Neural cell (in vitro differentiated cells): ENCODE data around the gene SPECC1. TPM values are rescaled to one million over a fixed set of nuclear protein-coding genes. Genes with fewer than 3 reads are reported as not detected.

Experiments used
- H2AFZ ChIP-seq: fragments of 200-600, 300-800 bp; sonication (generic), shearing (Covaris generic); 2 replicates; pipeline ENCODE4 v1.6.0; 2014; ENCODE audit warnings: low read depth, mild to moderate bottlenecking, antibody characterized with exemption, low read length, moderate library complexity
- H3F3A ChIP-seq: fragments of 200-600 bp; shearing (Covaris generic); 2 replicates; pipeline ENCODE4 v1.6.1; 2016; ENCODE audit warnings: mild to moderate bottlenecking, moderate library complexity, mixed read lengths, antibody characterized with exemption, low read length; ENCODE audit not compliant: insufficient read depth, poor library complexity, severe bottlenecking
- H3K27ac ChIP-seq: fragments of 200-600, 300-800 bp; sonication (generic), shearing (Covaris generic); 2 replicates; pipeline ENCODE4 v1.5.1; 2014; ENCODE audit warnings: mild to moderate bottlenecking, low read length, moderate library complexity
- H3K27me3 ChIP-seq: fragments of 300-800, 200-600 bp; sonication (generic), shearing (Covaris generic); 2 replicates; pipeline ENCODE4 v1.6.0; 2014; ENCODE audit warnings: mild to moderate bottlenecking, low read depth, low read length, moderate library complexity; ENCODE audit not compliant: insufficient read depth
- H3K36me3 ChIP-seq: fragments of 300-800, 200-600 bp; sonication (generic), shearing (Covaris generic); 2 replicates; pipeline ENCODE4 v1.5.1; 2014; ENCODE audit warnings: mild to moderate bottlenecking, antibody characterized with exemption, low read length, moderate library complexity; ENCODE audit not compliant: insufficient read depth
- H3K4me2 ChIP-seq: fragments of 300-800, 200-600 bp; sonication (generic), shearing (Covaris generic); 2 replicates; pipeline ENCODE4 v1.6.0; 2014; ENCODE audit warnings: mild to moderate bottlenecking, low read length
- H3K4me3 ChIP-seq: fragments of 300-800, 200-600 bp; sonication (generic), shearing (Covaris generic); 2 replicates; pipeline ENCODE4 v1.5.1; 2014; ENCODE audit warnings: mild to moderate bottlenecking, low read length, moderate library complexity
- H3K79me2 ChIP-seq: fragments of 200-600 bp; shearing (Covaris generic); replicated peaks from 2 replicates; pipeline ENCODE4 v1.6.0; 2014; ENCODE audit warnings: mild to moderate bottlenecking, low read length, moderate library complexity; ENCODE audit not compliant: insufficient read depth
- H3K9ac ChIP-seq: fragments of 300-800, 200-600 bp; sonication (generic), shearing (Covaris generic); 2 replicates; pipeline ENCODE4 v1.6.1; 2016; ENCODE audit warnings: mild to moderate bottlenecking, low read length, mixed read lengths
- H3K9me2 ChIP-seq: fragments of 200-600 bp; shearing (Covaris generic); 2 replicates; pipeline ENCODE4 v1.6.1; 2016; ENCODE audit warnings: mild to moderate bottlenecking, low read length, mixed read lengths; ENCODE audit not compliant: insufficient read depth
- H3K9me3 ChIP-seq: fragments of 200-600, 300-800 bp; sonication (generic), shearing (Covaris generic); 2 replicates; pipeline ENCODE4 v1.6.1; 2016; ENCODE audit warnings: mild to moderate bottlenecking, mixed run types, low read length, moderate library complexity, mixed read lengths
- H4K20me1 ChIP-seq: fragments of 200-600 bp; shearing (Covaris generic); 2 replicates; pipeline ENCODE4 v1.6.1; 2016; ENCODE audit warnings: mild to moderate bottlenecking, mixed run types; ENCODE audit not compliant: insufficient read depth
- EP300 ChIP-seq: fragments of 450-650 bp; conservative IDR thresholded peaks from 2 replicates; pipeline ENCODE4 v1.6.1; 2014; ENCODE audit warnings: antibody characterized with exemption, mild to moderate bottlenecking, moderate library complexity; ENCODE audit not compliant: poor library complexity, severe bottlenecking
- EZH2 ChIP-seq: fragments of 200-600, 300-800 bp; shearing (Covaris generic), sonication (generic); IDR thresholded peaks from 2 replicates; pipeline ENCODE4 v1.6.1; 2014; ENCODE audit warnings: antibody characterized with exemption, low read length, borderline replicate concordance, mild to moderate bottlenecking; ENCODE audit not compliant: insufficient read depth, poor library complexity, severe bottlenecking
- MXI1 ChIP-seq: fragments of 450-650 bp; conservative IDR thresholded peaks from 2 replicates; pipeline ENCODE4 v1.6.1; 2014; ENCODE audit warnings: antibody characterized with exemption, mild to moderate bottlenecking; ENCODE audit not compliant: poor library complexity, severe bottlenecking
- POLR2AphosphoS5 ChIP-seq: IDR thresholded peaks from 2 replicates; pipeline ENCODE4 v1.6.1; 2012
- RAD21 ChIP-seq: fragments of 450-650 bp; conservative IDR thresholded peaks from 2 replicates; pipeline ENCODE4 v1.6.1; 2014; ENCODE audit warnings: antibody characterized with exemption, mild to moderate bottlenecking, moderate library complexity
- REST ChIP-seq: IDR thresholded peaks from 2 replicates; pipeline ENCODE4 v1.6.1; 2012; ENCODE audit warnings: borderline replicate concordance
- SMC3 ChIP-seq: fragments of 450-650 bp; conservative IDR thresholded peaks from 2 replicates; pipeline ENCODE4 v1.6.1; 2014; ENCODE audit warnings: antibody characterized with exemption, mild to moderate bottlenecking, moderate library complexity; ENCODE audit not compliant: poor library complexity
- TAF1 ChIP-seq: IDR thresholded peaks from 2 replicates; pipeline ENCODE4 v1.6.1; 2012; ENCODE audit warnings: low read depth
- polyA plus RNA-seq: library from polyadenylated mRNA; depleted of rRNA; stranded (reverse); fragments of >200 nt; gene quantifications from 2 replicates; pipeline ENCODE4 v1.2.3, GENCODE V29; 2014
- TF ChIP-seq, protein P1 (sequence below): fragments of 450-650 bp; IDR thresholded peaks from 2 replicates; pipeline ENCODE4 v1.5.1; 2014; ENCODE audit warnings: antibody characterized with exemption, mild to moderate bottlenecking, moderate library complexity; ENCODE audit not compliant: poor library complexity, severe bottlenecking

Gene SPECC1
- polyA plus RNA-seq, 1 donor from 2014 or later, result 8.6 TPM

DNA sequence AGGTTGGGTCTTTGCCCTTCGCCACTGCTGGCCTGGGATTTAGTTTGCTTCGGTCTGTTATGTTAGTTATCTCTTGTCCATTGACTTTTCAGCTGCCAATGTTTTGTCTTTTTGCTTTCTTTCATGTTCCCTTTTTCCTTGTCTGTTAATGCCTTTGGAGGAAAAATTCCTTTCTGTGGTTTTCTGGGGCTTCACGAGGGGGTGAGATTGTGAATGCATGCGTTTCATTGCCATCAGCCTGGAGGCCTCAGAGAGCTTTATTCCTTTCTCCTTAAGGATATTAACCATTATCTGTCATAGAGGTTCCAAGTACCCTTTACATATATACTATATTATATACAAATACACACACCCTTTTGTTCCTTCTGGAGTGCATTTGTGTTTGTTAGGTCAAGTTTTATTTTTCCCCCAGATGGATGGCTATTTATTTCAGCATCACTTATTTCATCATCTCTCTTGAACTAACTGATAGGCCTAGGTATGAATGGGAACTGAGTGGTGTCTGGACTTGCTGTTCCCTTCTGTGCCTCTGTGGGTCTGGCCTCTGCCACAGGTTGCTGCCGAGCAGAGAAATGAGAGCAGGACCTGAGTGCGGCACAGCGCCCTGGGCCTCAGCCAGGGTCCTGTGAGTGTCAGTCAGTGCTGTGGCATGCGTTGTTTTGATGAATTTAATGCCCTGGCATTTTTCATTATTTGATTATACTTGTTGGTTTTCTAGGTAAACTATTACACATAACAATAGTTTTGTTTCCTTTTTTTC, 264.8 kb downstream of the SPECC1 start:
- TF ChIP-seq TAF1, result no peak
- TF ChIP-seq REST, result no peak
- no peak for TF ChIP-seq POLR2AphosphoS5
- TF ChIP-seq RAD21, result no peak
- no peak for TF ChIP-seq SMC3

DNA sequence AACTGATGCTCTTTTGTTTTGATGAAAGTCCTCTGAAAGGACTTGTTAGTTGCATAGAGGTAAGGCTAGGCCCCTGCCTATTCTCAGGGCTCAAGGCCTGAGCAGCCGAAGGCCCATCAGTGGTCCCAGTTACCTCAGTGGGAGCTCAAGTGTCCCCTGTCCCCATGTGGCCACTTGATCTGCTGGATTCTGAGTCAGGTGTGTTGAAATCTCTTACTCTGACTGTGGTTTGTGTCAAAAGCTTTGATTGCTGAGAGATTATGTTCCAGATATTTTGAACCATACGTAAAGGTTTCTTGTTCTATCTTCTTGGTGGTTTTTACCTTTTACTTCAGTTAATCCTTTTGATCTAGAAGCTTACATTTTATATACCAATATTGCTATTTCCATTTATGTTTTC, 266.5 kb downstream of the SPECC1 start:
- Histone ChIP-seq H3K4me3 (no peak overlapping the region), H3K27me3 (no peaks in the 10 kb centered on the region), H3K4me2 (no peak overlapping the region), H3K27ac (no peak overlapping the region), H3K36me3 (no peaks in the 10 kb centered on the region), H4K20me1 (no peaks in the 10 kb centered on the region), H3K9me2 (no peaks in the 10 kb centered on the region), H3K9ac (no peak overlapping the region), H3K79me2 (no peaks in the 10 kb centered on the region), H3K9me3 (no peaks in the 10 kb centered on the region), H3F3A (no peaks in the 10 kb centered on the region), H2AFZ (no peak overlapping the region)
- no peak for TF ChIP-seq SMC3
- no peak for TF ChIP-seq RAD21
- no peak for TF ChIP-seq REST
- TF ChIP-seq POLR2AphosphoS5, result no peak
- no peak for TF ChIP-seq MXI1
- TF ChIP-seq EP300, result no peak
- TF ChIP-seq EZH2, result no peak
- TF ChIP-seq TAF1, result no peak
- TF ChIP-seq, protein P1, sequence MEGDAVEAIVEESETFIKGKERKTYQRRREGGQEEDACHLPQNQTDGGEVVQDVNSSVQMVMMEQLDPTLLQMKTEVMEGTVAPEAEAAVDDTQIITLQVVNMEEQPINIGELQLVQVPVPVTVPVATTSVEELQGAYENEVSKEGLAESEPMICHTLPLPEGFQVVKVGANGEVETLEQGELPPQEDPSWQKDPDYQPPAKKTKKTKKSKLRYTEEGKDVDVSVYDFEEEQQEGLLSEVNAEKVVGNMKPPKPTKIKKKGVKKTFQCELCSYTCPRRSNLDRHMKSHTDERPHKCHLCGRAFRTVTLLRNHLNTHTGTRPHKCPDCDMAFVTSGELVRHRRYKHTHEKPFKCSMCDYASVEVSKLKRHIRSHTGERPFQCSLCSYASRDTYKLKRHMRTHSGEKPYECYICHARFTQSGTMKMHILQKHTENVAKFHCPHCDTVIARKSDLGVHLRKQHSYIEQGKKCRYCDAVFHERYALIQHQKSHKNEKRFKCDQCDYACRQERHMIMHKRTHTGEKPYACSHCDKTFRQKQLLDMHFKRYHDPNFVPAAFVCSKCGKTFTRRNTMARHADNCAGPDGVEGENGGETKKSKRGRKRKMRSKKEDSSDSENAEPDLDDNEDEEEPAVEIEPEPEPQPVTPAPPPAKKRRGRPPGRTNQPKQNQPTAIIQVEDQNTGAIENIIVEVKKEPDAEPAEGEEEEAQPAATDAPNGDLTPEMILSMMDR, result no peak

More for the DNA sequence above, 264.8 kb downstream of the SPECC1 start:
- no peaks in the 10 kb centered on the region for H3K9me3 ChIP-seq
- H4K20me1 ChIP-seq, result no peaks in the 10 kb centered on the region
- H3F3A ChIP-seq, result no peaks in the 10 kb centered on the region
- no peak overlapping the region for H3K4me3 ChIP-seq
- H3K9ac ChIP-seq, result no peak overlapping the region
- no peaks in the 10 kb centered on the region for H3K36me3 ChIP-seq
- no peak overlapping the region for H3K27ac ChIP-seq
- no peak overlapping the region for H2AFZ ChIP-seq
- H3K4me2 ChIP-seq, result no peak overlapping the region
- no peaks in the 10 kb centered on the region for H3K9me2 ChIP-seq
- no peaks in the 10 kb centered on the region for H3K79me2 ChIP-seq
- no peaks in the 10 kb centered on the region for H3K27me3 ChIP-seq
